Measurements from ENCODE around the gene HDAC5. TPM values are rescaled to one million over a fixed set of nuclear protein-coding genes. Genes with fewer than 3 reads are reported as not detected.
"Not testable (repeated sequence)": the region's sequence is repeated elsewhere in the genome, so short reads cannot be mapped to it uniquely, and the experiment has no call there.

HDAC5 gene
- total RNA-seq, 2 donors from 2014 or later = 25.4 to 45.7 TPM

GRCh38 chr17:44152875-44153274 lies 29.4 kb upstream of the HDAC5 start:
- DNase-seq (no peak), ATAC-seq (no peak)
- TF ChIP-seq POLR2A (IDR thresholded peaks at IDR 0.05) (no peak), CTCF (IDR thresholded peaks at IDR 0.05) (no peak)
- no peaks in the 10 kb centered on the region for H3K27me3 ChIP-seq
- no peak overlapping the region for H3K4me3 ChIP-seq
- H3K9me3 ChIP-seq = no peaks in the 10 kb centered on the region
- H3K36me3 ChIP-seq (replicated peaks in 1 of 2; ENCODE audit: insufficient read depth in 1 of 2, low read depth in 2 of 2) = no peaks in the 10 kb centered on the region
- intact Hi-C loops (cut with DNase I) = no loop called here
- H3K4me1 ChIP-seq = no peaks in the 10 kb centered on the region
- no peak overlapping the region for H3K27ac ChIP-seq
- 97 to 98% methylated on average over 3 to 4 of the region's 4 CpGs for WGBS, 2 donors

GRCh38 chr17:44149750-44150329 lies 26.4 kb upstream of the HDAC5 start:
- no peak for ATAC-seq
- WGBS, 2 donors = 92 to 94% methylated on average over 4 of the region's 4 CpGs
- no peak for DNase-seq
- no peaks in the 10 kb centered on the region for H3K36me3 ChIP-seq (replicated peaks in 1 of 2; ENCODE audit: insufficient read depth in 1 of 2, low read depth in 2 of 2)
- no peak for TF ChIP-seq CTCF (IDR thresholded peaks at IDR 0.05)
- TF ChIP-seq POLR2A (IDR thresholded peaks at IDR 0.05) = no peak
- no peak overlapping the region for H3K27ac ChIP-seq
- no peak overlapping the region for H3K4me3 ChIP-seq
- no peaks in the 10 kb centered on the region for H3K4me1 ChIP-seq
- H3K27me3 ChIP-seq = no peaks in the 10 kb centered on the region
- intact Hi-C loops (cut with DNase I) = no loop called here
- H3K9me3 ChIP-seq = no peaks in the 10 kb centered on the region

- ATAC-seq; H3K4me1 ChIP-seq; H3K9me3 ChIP-seq; H3K36me3 ChIP-seq (replicated peaks in 1 of 2; ENCODE audit: insufficient read depth in 1 of 2, low read depth in 2 of 2); H3K4me3 ChIP-seq; intact Hi-C loops (cut with DNase I); H3K27ac ChIP-seq; H3K27me3 ChIP-seq; DNase-seq: not testable (repeated sequence)
- WGBS, 2 donors = 93% methylated on average over 3 of the region's 3 CpGs
These were observed 25.6 kb upstream of the HDAC5 start for GRCh38 chr17:44149066-44149465.

GRCh38 chr17:44147812-44148211 lies 24.4 kb upstream of the HDAC5 start:
- no peak for TF ChIP-seq CTCF (IDR thresholded peaks at IDR 0.05)
- DNase-seq = no peak
- H3K36me3 ChIP-seq (replicated peaks in 1 of 2; ENCODE audit: insufficient read depth in 1 of 2, low read depth in 2 of 2) = no peaks in the 10 kb centered on the region
- no peak overlapping the region for H3K4me3 ChIP-seq
- H3K27me3 ChIP-seq = no peaks in the 10 kb centered on the region
- no peak for ATAC-seq
- WGBS, 2 donors = 82 to 87% methylated on average over 3 to 4 of the region's 4 CpGs
- no peaks in the 10 kb centered on the region for H3K9me3 ChIP-seq
- no peak overlapping the region for H3K27ac ChIP-seq
- H3K4me1 ChIP-seq = no peaks in the 10 kb centered on the region
- intact Hi-C loops (cut with DNase I) = no loop called here

GRCh38 chr17:44146375-44147346 lies 23.2 kb upstream of the HDAC5 start:
- no peaks in the 10 kb centered on the region for H3K36me3 ChIP-seq (replicated peaks in 1 of 2; ENCODE audit: insufficient read depth in 1 of 2, low read depth in 2 of 2)
- TF ChIP-seq CTCF (IDR thresholded peaks at IDR 0.05) (no peak), POLR2A (IDR thresholded peaks at IDR 0.05) (no peak)
- ATAC-seq (no peak), DNase-seq (no peak)
- H3K27me3 ChIP-seq = no peaks in the 10 kb centered on the region
- H3K27ac ChIP-seq = no peak overlapping the region
- H3K4me1 ChIP-seq = peaks cover 9% of the 10 kb centered on the region
- intact Hi-C loops (cut with DNase I) = no loop called here
- no peaks in the 10 kb centered on the region for H3K9me3 ChIP-seq
- WGBS, 2 donors = 17 to 42% methylated on average over 2 of the region's 2 CpGs
- H3K4me3 ChIP-seq = no peak overlapping the region

All from body of pancreas (tissue), 4 donors.